Stimulated activated CD4-positive, alpha-beta T cell treated with anti-CD3 and anti-CD28 coated beads, TNF-alpha, amount 100 ng/mL, for 24 hours (primary cell): ENCODE measurements around the gene TRIM44.
A peak's percentile ranks its signal among the peaks of the same experiment; 100 is the strongest.

Experiments used
- DNase-seq, 3 experiments: peaks; one replicate each; pipeline ENCODE4 v3.0.0-alpha.2; 2020; ENCODE audit warnings: low read depth in 3 of 3

TRIM44 gene

GRCh38 chr11:35671396-35672127 is 9.0 kb downstream of the TRIM44 start:
- no peak for DNase-seq

DNA sequence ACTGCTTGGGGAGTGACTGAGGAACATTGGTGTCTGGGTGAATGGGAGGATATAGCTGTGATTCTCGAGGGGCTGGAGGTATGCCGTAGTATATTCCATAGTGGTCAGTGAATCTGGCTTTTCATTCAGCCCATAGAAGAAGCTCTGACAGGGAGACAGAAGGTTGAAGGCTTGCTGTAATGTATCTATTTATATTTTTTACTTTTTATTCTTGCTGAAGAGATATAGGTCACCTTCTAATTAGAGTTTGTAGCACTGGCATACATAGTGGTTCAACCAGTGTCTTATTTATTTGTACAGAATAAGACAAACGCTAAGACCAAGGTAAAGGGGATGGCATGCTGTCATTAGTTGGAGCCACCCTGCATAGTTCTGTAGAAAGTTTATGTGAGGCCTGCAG is 10.0 kb downstream of the TRIM44 start:
- no peak for DNase-seq

DNA sequence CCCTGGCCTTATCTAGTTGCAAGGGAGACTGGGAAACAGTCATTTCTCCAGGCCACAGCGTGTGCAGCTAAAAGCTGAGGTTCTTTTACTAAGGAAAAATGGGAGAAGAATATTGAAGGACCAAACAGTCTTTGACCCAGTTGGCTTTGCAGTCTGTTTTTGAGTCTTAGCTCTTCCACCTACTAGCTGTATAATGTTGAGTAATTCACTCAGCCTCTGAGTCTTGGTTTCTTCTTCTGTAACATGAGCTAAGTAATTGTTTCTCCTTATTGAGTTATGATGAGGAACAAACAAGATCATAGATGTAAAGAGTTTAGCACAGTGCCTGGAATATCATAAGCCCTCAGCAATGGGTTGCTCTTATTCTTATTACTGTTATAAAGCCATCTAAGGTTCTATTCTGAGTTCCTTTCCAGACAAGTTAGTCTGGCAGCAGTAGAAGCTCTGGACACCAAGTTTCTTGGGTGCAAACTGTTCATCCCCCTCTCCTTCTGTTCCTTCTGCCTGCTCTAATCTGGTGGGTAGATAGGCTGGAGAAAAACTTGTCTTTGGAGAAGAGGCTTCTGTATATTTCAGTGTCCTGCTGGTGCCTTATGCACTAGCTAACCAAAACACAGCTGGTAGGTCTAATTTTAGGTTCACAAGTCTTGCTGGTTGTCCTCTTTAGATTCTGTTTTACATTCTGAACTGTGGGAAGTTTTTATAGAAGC is 13.5 kb downstream of the TRIM44 start:
- DNase-seq = no peak

DNA sequence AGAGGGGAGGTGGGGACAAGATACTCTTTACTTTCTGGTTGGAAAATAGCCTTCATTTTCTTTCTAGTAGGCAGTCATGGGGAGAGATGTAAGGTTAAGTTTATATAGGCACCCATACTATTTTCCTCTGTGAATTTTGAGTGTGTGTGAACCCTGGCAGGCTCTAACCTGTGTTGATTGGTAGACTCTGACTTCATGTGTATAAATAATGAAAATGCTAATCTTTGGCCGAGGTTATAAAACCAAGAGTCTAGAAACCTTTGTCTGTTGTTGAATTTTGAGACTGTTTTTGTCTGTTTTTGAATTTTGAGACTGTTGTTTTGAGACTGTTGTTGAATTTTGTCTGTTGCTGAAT is 14.0 kb downstream of the TRIM44 start:
- no peak for DNase-seq

GRCh38 chr11:35677904-35678303 is 15.3 kb downstream of the TRIM44 start:
- DNase-seq = no peak

DNA sequence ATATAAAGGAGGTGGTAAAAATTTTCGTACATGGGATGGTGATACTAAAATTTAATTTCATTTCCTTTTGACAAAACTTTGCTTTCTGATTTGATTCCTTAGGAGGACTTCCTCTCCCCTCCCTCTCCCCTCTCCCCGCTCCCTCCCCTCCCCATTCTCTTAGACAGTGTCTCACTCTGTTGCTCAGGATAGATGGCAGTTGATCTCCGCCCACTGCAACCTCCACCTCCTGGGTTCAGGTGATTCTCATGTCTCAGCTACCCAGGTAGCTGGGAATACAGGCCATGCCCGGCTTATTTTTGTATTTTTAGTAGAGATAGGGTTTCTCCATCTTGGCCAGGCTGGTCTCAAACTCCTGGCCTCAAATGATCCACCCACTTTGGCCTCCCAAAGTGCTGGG is 15.9 kb downstream of the TRIM44 start:
- DNase-seq = no peak

DNA sequence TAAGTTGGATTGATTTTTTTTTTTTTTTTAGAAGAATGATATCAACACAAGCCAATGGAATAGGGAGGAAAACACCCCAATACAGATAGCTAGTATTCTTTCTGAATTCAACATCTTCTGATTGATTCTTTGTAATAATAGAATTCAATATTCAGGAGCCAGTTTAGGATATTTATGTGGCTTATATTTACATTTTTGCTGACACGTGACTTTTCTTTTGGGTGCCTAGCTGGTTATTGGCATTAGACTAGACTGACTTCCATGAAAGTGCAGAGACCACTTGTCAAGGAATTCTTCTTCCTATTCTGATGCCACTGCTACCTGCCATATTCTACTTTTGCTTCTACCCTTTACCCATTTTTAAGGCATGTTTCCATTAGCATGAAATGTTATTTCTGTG is 16.4 kb downstream of the TRIM44 start:
- no peak for DNase-seq

DNA sequence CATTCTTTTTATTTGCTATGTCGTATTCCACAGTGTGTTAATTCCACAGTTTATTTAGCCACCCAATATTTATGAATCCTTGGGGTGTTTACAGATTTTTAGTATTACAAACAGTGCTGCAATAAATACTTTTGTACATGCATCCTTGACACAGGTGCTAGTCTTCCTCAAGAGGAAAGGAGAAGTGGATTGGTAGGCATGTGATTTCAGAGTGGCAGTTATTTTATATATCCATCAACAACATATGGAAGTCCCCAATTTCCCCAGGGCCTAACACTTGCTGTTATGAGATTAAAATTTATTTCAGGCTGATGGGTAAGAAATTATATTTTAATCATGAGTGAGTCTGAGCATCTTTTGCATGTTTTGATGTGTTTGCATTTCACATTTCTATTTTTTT is 17.9 kb downstream of the TRIM44 start:
- DNase-seq = no peak

GRCh38 chr11:35681163-35681767 is 18.7 kb downstream of the TRIM44 start:
- DNase-seq = no peak

DNA sequence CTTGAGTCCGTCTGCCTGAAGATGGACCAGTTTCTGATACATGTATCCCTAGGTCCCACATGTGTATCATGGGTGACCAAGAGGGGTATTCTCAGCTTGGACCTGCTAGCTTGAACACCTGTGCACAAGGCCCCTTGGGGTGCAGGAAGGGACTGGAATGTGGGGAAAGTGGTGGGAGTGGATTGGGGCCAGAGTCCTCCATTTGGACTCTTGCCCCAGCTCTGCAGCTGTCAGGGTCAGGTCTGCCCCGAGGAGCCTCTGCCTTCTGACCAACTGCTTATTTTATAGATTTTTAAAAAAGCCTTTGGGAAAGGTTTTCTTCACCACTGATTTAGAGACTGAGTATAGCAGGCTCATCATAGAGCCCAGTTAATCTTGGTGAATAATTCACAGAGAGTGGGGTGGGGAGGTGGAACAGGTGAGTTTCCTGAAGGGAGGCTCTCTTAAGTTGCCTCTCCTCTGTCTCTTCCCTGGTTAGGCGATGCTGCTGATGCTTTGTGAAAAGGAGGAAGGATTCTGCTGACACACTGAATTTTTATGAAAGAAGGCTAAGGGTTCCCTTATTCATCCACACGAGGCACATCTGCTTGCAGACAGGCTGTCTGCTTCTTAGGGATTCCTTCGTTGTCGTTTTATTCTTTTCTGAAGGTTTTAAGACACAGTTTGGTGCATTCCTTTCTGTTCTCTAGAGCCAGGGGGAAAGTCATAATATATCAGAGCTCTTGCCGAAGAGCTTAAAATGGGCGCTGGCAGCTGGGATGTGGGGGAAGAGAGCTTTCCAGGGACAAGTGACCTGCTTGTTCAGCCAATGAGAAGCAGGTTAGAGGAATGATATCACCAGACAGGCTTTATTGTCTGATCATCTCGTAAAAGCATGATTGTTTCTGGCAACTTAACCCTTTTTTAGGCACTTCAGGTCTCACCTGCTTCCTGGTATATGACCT is 19.9 kb downstream of the TRIM44 start:
- no peak for DNase-seq

- DNase-seq = no peak
Measured at GRCh38 chr11:35683728-35684339, 21.3 kb downstream of the TRIM44 start.

- no peak for DNase-seq
Measured at GRCh38 chr11:35688023-35688422, 25.4 kb downstream of the TRIM44 start.

GRCh38 chr11:35689081-35689996 is 26.8 kb downstream of the TRIM44 start:
- no peak for DNase-seq

DNA sequence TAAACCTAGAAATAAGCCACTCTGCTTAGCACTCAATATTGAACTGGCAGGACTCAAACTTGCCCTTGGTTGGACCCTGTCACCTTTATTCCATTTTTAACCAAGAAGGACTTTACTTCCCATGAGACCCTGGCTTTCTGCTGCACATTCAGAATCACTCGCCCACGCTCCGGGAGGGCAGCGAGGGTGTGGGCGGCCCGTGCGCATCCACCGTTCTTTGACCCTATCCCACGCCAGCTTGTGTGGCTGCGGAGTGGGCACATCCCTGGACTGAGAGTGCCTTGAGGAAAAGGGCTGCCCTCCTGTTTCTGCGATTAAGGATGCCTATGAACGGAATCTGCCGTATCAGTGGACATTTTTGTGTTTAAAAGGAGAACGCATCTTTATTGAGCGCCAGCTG is 39.6 kb downstream of the TRIM44 start:
- no peak for DNase-seq

DNA sequence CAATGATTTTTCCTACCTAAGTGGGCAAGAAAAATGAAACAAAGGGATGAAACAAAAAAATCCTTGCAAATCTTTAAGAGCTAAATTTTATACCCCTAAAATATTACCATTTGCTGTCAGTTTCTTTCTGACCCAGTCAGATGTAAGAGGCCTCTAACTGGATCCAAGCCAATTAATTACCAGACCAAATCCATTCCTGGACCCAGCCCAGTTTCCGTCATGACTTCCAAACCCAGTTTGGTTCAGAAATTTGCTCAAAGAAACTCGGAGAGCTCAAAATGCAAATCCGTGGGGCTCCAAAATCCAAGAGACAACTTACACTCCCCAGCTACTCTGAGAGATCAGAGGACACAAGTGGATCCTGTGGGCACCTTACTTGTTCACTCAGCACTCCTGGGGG is 46.8 kb downstream of the TRIM44 start:
- no peak for DNase-seq

DNA sequence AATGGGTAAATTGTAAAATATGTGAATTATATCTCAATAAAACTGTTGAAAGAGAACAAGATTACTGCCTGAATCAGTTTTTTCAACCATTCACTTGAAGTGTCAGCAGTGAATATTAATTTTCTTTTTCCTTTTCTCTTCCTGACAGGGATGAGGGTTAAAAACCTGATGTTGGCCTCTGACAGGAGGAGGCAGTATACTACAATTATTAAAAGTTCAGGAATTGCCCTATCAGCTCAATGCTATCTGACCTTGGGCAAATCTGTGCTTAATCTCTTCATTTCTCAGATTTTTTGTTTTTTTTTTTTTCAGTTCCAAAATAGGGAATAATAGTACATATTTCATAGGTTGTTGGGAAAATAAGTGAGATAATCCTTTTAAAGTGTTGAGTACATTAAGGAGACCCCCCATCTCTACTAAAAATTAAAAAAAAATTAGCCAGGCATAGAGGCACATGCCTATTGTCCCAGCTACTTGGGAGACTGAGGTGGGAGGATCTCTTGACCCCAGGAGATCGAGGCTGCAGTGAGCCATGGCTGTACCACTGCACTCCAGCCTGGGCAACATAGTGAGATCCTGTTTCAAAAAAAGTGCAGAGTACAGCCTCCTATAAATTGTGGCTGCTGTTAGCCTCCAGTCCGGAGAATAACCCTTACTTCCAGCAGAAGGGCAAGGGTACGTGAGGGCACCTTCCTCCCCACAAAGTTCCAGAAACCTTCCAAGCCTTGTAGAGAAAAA is 48.8 kb downstream of the TRIM44 start:
- DNase-seq = no peak

DNA sequence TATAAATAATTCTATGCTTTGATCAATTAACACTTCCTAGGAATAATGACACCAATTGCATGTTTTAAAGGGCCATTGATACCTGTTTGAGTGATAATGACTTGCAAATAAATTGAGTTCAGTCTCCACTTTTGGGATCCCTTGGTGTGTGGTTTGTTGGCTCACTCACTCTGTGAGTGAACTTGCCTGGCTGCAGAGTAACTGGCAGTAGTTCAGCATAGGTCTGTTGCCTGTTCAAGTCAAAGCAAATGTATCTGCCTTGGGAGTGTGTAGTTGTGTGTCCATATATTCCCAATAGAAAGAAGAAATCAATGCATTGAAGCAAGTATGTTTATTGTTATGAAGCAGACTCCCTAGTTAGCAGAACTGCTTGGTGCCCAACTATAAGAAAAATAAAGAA is 49.3 kb downstream of the TRIM44 start:
- no peak for DNase-seq

DNA sequence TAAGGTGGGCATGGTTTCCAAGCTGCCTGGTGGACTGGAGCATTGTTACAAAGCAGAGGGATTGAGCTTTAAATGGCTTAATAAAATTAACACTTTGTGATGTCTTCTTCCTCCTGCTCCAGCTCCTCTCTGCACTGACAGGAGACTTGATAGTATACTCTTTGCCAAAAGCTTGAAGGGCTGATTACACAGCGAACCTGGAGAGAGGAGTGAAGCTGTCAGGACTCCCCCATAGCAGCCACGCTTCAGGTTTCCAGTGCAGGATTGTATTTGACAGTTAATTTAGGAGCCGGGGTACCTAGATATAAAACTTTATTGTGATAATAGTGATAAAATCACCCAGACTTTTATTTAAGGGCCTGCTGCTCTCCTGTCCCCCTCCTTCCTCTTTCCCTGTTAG is 50.0 kb downstream of the TRIM44 start:
- no peak for DNase-seq

- DNase-seq = peak in 1 of 3 experiments; percentile 1
Measured at GRCh38 chr11:35714882-35715627, 52.5 kb downstream of the TRIM44 start.
